ENCODE measurements around the gene DEFB124.
"Not testable (repeated sequence)": the region's sequence is repeated elsewhere in the genome, so short reads cannot be mapped to it uniquely, and the experiment has no call there.

DEFB124 gene

DNA sequence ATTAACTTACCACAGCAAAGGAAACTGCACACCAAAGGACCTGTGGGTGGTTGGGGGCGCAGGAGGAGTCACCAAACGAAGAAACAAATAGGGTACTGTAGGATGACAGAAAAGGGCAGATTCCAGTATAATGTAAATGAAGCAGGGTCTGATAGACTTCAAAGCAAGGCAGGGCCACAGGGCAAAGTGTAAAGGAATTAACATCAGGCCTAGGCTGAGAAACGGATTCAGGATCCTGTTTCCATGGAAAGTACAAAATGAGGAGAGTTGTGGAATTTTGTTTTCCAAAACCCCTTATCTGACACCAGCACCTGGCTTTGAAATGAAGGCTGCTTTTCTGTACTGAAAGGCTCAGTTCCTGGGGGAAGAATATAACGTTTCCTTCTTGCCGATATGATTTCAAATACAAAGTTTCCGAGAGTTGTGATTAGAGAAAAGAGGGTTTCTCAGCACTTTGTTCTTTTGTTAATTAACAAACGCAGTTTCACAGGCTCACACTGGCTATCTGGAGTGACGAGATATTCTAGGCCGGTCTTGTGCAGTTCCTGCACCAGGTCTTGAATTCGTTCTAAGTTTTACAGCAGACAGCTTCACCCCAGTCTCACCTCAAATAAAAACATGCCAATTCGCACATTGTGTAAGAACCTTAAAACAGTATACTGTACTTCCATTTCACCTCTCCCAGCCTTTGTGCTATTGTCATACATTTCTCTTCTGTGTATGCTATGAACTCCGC is 28.7 kb downstream of the DEFB124 start:
- TF ChIP-seq CTCF (IDR thresholded peaks at IDR 0.05; ENCODE audit: borderline replicate concordance, insufficient read depth, low read depth, low read length) = no peak
- no peak overlapping the region for H3K4me3 ChIP-seq (ENCODE audit: low read depth, low read length)

- H3K4me3 ChIP-seq (ENCODE audit: low read depth, low read length) = no peak within 1 kb of the TSS
- TF ChIP-seq CTCF (IDR thresholded peaks at IDR 0.05; ENCODE audit: borderline replicate concordance, insufficient read depth, low read depth, low read length) = peak; percentile 61
These were observed 34.8 kb downstream of the DEFB124 start, which contains the start of gene DEFB123 for GRCh38 chr20:31440012-31440659. TSS of gene DEFB123 (plus strand) at chr20:31440632. CDS start at chr20:31440699, 67 bp downstream.

DNA sequence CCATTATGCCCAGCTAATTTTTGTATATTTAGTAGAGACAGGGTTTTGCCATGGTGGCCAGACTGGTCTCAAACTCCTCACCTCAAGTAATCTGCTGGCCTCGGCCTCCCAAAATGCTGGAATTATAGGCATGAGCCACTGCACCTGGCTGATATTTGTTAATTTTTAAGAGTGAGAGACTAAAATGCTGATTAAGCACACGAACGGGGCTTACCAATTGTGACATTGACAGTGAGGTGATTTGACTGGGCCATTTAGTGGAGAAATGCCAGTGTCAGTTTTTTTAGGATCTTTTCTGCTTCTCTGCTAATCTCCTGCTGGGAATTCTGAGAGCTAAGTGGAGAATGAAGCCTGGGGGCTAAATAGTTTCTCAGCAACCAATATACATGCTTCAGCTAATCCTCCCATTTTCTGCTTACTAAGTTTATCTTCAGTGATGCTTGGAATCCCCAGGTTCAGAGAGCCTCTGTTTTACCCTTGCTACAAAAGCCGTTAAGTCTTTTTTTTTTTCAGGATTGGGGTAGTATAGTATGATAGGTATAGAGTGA is 44.3 kb downstream of the DEFB124 start:
- no peak overlapping the region for H3K4me3 ChIP-seq (ENCODE audit: low read depth, low read length)
- no peak for TF ChIP-seq CTCF (IDR thresholded peaks at IDR 0.05; ENCODE audit: borderline replicate concordance, insufficient read depth, low read depth, low read length)

GRCh38 chr20:31427576-31427975 is 47.4 kb downstream of the DEFB124 start:
- not testable (repeated sequence) for H3K4me3 ChIP-seq (ENCODE audit: low read depth, low read length)

GRCh38 chr20:31426891-31427551 is 47.9 kb downstream of the DEFB124 start:
- not testable (repeated sequence) for H3K4me3 ChIP-seq (ENCODE audit: low read depth, low read length)

DNA sequence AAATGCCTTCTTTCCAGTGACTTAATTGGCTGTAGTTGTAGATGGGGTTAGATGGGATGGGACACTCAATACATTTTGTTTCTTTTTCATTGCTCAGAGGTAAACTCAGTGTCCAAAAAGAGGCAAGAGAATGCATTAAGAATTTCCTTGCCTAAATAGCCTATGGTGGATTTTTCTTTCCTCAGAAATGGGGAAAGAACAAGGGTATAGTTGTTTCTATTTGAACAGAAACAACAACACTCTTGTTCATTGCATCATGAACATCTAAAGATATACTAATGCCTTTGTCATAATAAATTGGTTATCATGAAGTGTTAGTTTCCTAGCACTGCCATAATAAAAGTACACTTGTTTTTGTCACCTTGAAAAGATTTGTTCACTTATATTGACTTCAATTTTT is 49.1 kb downstream of the DEFB124 start:
- H3K4me3 ChIP-seq (ENCODE audit: low read depth, low read length) = no peak overlapping the region
- no peak for TF ChIP-seq CTCF (IDR thresholded peaks at IDR 0.05; ENCODE audit: borderline replicate concordance, insufficient read depth, low read depth, low read length)

- no peak for TF ChIP-seq CTCF (IDR thresholded peaks at IDR 0.05; ENCODE audit: borderline replicate concordance, insufficient read depth, low read depth, low read length)
- no peak overlapping the region for H3K4me3 ChIP-seq (ENCODE audit: low read depth, low read length)
These were observed 56.6 kb downstream of the DEFB124 start for GRCh38 chr20:31418307-31418706.

- no peak overlapping the region for H3K4me3 ChIP-seq (ENCODE audit: low read depth, low read length)
- no peak for TF ChIP-seq CTCF (IDR thresholded peaks at IDR 0.05; ENCODE audit: borderline replicate concordance, insufficient read depth, low read depth, low read length)
These were observed 59.3 kb downstream of the DEFB124 start for GRCh38 chr20:31415653-31416052.

All from GM12875 (cell line).